IgD-negative memory B cell (primary cell): Measurements from ENCODE around the gene C6orf141. TPM values are rescaled to one million over a fixed set of nuclear protein-coding genes. Genes with fewer than 3 reads are reported as not detected.

Source experiments
- H3K27ac Mint-ChIP-seq, 3 donors: one replicate each; pipeline ENCODE4 v1.8.0; 2020 to 2022; ENCODE audit warnings: mild to moderate bottlenecking in 3 of 3, mixed read lengths in 3 of 3, moderate library complexity in 1 of 3
- H3K27me3 Mint-ChIP-seq: one replicate; pipeline ENCODE4 v1.8.0; 2021; ENCODE audit warnings: mixed read lengths
- H3K36me3 Mint-ChIP-seq: one replicate; pipeline ENCODE4 v1.8.0; 2020; ENCODE audit warnings: mild to moderate bottlenecking, mixed read lengths
- H3K4me1 Mint-ChIP-seq, 3 donors: one replicate each; pipeline ENCODE4 v1.8.0; 2020 to 2022; ENCODE audit warnings: mixed read lengths in 3 of 3, mild to moderate bottlenecking in 1 of 3
- H3K4me3 Mint-ChIP-seq, 4 donors: one replicate each; pipeline ENCODE4 v1.8.0; 2020 to 2022; ENCODE audit warnings: mild to moderate bottlenecking in 4 of 4, mixed read lengths in 4 of 4, moderate library complexity in 3 of 4
- H3K9me3 Mint-ChIP-seq, 3 donors: one replicate each; pipeline ENCODE4 v1.8.0; 2020 to 2021; ENCODE audit warnings: mixed read lengths in 3 of 3, mild to moderate bottlenecking in 1 of 3
- polyA plus RNA-seq: library from polyadenylated mRNA; unstranded; fragments of 300-500 nt; fragmentation: Illumina TruSeq; gene quantifications from one replicate; pipeline ENCODE4 v1.2.3, GENCODE V29; 2021

The C6orf141 gene
- polyA plus RNA-seq, 1 donor from 2014 or later: not detected

GRCh38 chr6:49526598-49526997, 23.9 kb upstream of the C6orf141 start:
- peaks cover 4% of the 10 kb centered on the region for H3K27me3 Mint-ChIP-seq
- H3K9me3 Mint-ChIP-seq: no peaks in the 10 kb centered on the region
- H3K4me1 Mint-ChIP-seq: no peaks in the 10 kb centered on the region
- H3K36me3 Mint-ChIP-seq: no peaks in the 10 kb centered on the region
- no peak overlapping the region for H3K4me3 Mint-ChIP-seq
- H3K27ac Mint-ChIP-seq: no peak overlapping the region

- Mint-ChIP-seq H3K4me1 (peaks cover 2 to 5% (median 4%) of the 10 kb centered on the region in 3 donors), H3K27me3 (peaks cover 8% of the 10 kb centered on the region), H3K4me3 (no peak overlapping the region), H3K9me3 (no peaks in the 10 kb centered on the region), H3K27ac (no peak overlapping the region), H3K36me3 (no peaks in the 10 kb centered on the region)
Measured at GRCh38 chr6:49527320-49527719, 23.1 kb upstream of the C6orf141 start.

- H3K36me3 Mint-ChIP-seq: no peaks in the 10 kb centered on the region
- H3K9me3 Mint-ChIP-seq: no peaks in the 10 kb centered on the region
- H3K4me1 Mint-ChIP-seq: peaks cover 2 to 5% (median 4%) of the 10 kb centered on the region in 3 donors
- peaks cover 4% of the 10 kb centered on the region for H3K27me3 Mint-ChIP-seq
- H3K4me3 Mint-ChIP-seq: no peak overlapping the region
- no peak overlapping the region for H3K27ac Mint-ChIP-seq
Measured at GRCh38 chr6:49528571-49528970, 21.9 kb upstream of the C6orf141 start.

DNA sequence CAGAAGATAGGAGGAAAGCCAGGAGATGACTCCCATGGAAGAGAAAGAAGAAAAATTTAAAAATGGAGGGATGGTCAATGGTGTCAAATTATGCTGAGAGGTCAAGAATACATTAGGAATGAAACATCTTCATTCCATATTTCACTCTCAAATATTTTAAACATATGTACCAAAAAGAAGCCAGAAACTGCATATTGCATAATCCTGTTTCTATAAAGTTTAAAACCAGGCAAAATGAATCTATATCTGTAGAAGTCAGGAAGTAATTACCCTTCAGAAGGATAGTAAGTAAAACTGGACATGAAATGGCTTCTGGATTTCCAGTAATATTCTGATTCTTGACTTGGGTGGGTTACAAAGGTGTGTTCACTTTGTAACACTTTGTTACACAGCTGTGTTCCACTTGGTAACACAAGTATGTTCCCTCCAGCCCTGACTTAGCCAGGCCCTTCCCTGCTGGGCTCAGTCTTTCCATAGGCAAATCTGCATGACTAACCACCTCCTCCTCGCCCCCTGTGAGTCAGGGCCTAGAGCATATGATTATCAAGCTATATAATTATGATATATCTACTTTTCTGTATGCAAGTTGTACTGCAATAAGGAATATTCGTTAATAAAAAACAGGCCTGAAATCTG, 20.2 kb upstream of the C6orf141 start:
- Mint-ChIP-seq H3K27ac (no peak overlapping the region), H3K36me3 (no peaks in the 10 kb centered on the region), H3K9me3 (no peaks in the 10 kb centered on the region), H3K4me3 (no peak overlapping the region), H3K4me1 (peaks cover 2 to 5% (median 4%) of the 10 kb centered on the region in 3 donors), H3K27me3 (peaks cover 4% of the 10 kb centered on the region)

- Mint-ChIP-seq H3K4me1 (peaks cover 2 to 5% (median 4%) of the 10 kb centered on the region in 3 donors), H3K4me3 (peak overlapping the region in 1 of 4 donors; percentile 60), H3K9me3 (no peaks in the 10 kb centered on the region), H3K27me3 (peaks cover 4% of the 10 kb centered on the region), H3K27ac (no peak overlapping the region), H3K36me3 (no peaks in the 10 kb centered on the region)
Measured at GRCh38 chr6:49531774-49532569, 18.5 kb upstream of the C6orf141 start.

- Mint-ChIP-seq H3K27ac (no peak overlapping the region), H3K36me3 (no peaks in the 10 kb centered on the region), H3K4me3 (no peak overlapping the region), H3K27me3 (peaks cover 4% of the 10 kb centered on the region), H3K9me3 (no peaks in the 10 kb centered on the region), H3K4me1 (peaks cover 2 to 5% (median 4%) of the 10 kb centered on the region in 3 donors)
Measured at GRCh38 chr6:49535795-49536194, 14.7 kb upstream of the C6orf141 start.

DNA sequence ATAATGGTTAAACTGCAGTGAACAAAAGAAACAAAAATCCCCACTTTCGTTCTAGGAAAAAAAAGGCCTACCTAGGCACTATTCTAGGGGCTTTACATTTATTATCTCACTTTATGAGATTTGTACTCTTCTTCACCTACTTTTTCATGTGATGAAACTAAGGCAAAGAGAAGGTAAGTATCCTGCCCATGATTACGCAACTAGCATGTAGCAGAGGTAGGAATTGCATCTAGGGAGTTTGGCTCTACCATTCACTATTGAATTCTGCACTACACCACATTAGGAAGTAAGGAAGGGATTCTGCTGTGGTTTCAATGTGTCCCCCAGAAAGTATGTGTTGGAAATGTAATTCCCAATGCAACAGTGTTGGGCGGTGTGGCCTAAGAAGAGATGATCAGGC, 11.4 kb upstream of the C6orf141 start:
- Mint-ChIP-seq H3K36me3 (no peaks in the 10 kb centered on the region), H3K9me3 (peaks cover 0 to 2% (median 2%) of the 10 kb centered on the region in 3 donors), H3K27ac (no peak overlapping the region), H3K27me3 (no peaks in the 10 kb centered on the region), H3K4me3 (no peak overlapping the region), H3K4me1 (no peaks in the 10 kb centered on the region)

GRCh38 chr6:49540614-49541013, 9.9 kb upstream of the C6orf141 start:
- Mint-ChIP-seq H3K4me3 (no peak overlapping the region), H3K9me3 (peaks cover 0 to 2% (median 2%) of the 10 kb centered on the region in 3 donors), H3K27ac (no peak overlapping the region), H3K36me3 (no peaks in the 10 kb centered on the region), H3K4me1 (no peaks in the 10 kb centered on the region), H3K27me3 (no peaks in the 10 kb centered on the region)

- H3K9me3 Mint-ChIP-seq: peaks cover 0 to 2% (median 2%) of the 10 kb centered on the region in 3 donors
- H3K27me3 Mint-ChIP-seq: no peaks in the 10 kb centered on the region
- no peaks in the 10 kb centered on the region for H3K36me3 Mint-ChIP-seq
- H3K27ac Mint-ChIP-seq: peak overlapping the region in 1 of 3 donors; percentile 47
- no peak overlapping the region for H3K4me3 Mint-ChIP-seq
- no peaks in the 10 kb centered on the region for H3K4me1 Mint-ChIP-seq
Measured at GRCh38 chr6:49541210-49541724, 9.2 kb upstream of the C6orf141 start.

GRCh38 chr6:49541936-49542335, 8.5 kb upstream of the C6orf141 start:
- H3K36me3 Mint-ChIP-seq: no peaks in the 10 kb centered on the region

DNA sequence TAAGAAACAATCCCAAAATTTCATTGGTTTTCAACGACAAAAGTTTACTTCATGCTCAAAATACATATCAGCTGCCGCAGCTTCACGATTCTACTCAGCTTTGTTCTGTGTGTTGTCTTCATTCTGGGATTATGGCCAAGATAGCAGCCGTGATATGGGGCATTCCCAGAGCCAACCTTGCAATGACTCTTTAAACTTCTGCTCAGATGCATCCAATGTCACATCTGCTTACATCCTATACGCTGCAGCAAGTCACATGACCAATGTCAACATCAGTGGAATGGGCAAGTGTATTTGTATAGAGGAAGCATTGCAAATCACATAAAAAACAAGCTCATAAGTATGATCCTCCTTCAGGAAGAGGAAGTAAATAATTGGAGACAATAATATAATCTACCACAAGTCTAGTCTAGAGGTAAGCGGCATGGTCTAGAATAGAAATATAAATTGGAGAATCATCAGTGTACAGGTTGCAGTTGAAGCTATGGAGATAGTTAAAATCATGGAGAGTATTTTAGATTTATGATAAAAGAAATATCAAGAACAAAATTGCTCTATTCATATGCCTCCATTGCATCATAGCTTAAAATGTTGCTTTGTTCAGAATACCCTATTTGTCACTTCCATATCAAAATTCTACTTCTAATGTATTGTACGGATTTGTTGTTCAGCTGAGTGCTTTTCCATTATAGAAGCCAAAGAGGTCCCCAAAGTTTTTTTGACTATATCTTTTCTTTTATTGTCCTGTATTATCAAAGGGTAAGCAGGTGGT, 7.2 kb upstream of the C6orf141 start:
- no peaks in the 10 kb centered on the region for H3K36me3 Mint-ChIP-seq
- H3K9me3 Mint-ChIP-seq: peaks cover 0 to 2% (median 2%) of the 10 kb centered on the region in 3 donors
- no peak overlapping the region for H3K27ac Mint-ChIP-seq
- no peaks in the 10 kb centered on the region for H3K27me3 Mint-ChIP-seq
- no peaks in the 10 kb centered on the region for H3K4me1 Mint-ChIP-seq
- no peak overlapping the region for H3K4me3 Mint-ChIP-seq

More at GRCh38 chr6:49541936-49542335, 8.5 kb upstream of the C6orf141 start:
- no peak overlapping the region for H3K4me3 Mint-ChIP-seq
- H3K27ac Mint-ChIP-seq: peak overlapping the region in 1 of 3 donors; percentile 47
- H3K27me3 Mint-ChIP-seq: no peaks in the 10 kb centered on the region
- peaks cover 0 to 2% (median 2%) of the 10 kb centered on the region in 3 donors for H3K9me3 Mint-ChIP-seq
- H3K4me1 Mint-ChIP-seq: no peaks in the 10 kb centered on the region

- Mint-ChIP-seq H3K36me3 (peaks cover 1% of the 10 kb centered on the region), H3K27ac (no peak overlapping the region), H3K4me3 (no peak overlapping the region), H3K4me1 (peaks cover 5 to 9% (median 5%) of the 10 kb centered on the region in 3 donors), H3K9me3 (peaks cover 0 to 4% (median 2%) of the 10 kb centered on the region in 3 donors), H3K27me3 (peaks cover 15% of the 10 kb centered on the region)
Measured at GRCh38 chr6:49546331-49546730, 4.1 kb upstream of the C6orf141 start.

GRCh38 chr6:49548613-49549304, 1.7 kb upstream of the C6orf141 start:
- Mint-ChIP-seq H3K27ac (no peak overlapping the region), H3K36me3 (peaks cover 1% of the 10 kb centered on the region), H3K4me1 (peaks cover 13 to 15% (median 14%) of the 10 kb centered on the region in 3 donors), H3K4me3 (no peak overlapping the region), H3K9me3 (peaks cover 0 to 2% (median 0%) of the 10 kb centered on the region in 3 donors), H3K27me3 (peaks cover 30% of the 10 kb centered on the region)
